Lower lobe of right lung (tissue), 2 donors: Measurements from ENCODE around the gene ABCC11. TPM values are rescaled to one million over a fixed set of nuclear protein-coding genes. Genes with fewer than 3 reads are reported as not detected.

Experiments used
- ATAC-seq, 2 donors: fragments of 200-7000 bp; cut with Tn5 transposase; one replicate each; pipeline ENCODE4 v1.9.1; 2020 to 2022; ENCODE audit warnings: mild to moderate bottlenecking in 2 of 2, moderate library complexity in 2 of 2
- DNase-seq: peaks from one replicate; pipeline ENCODE4 v3.0.0-alpha.2; 2020
- H3K27ac ChIP-seq: fragments of 200-600 bp; one replicate; pipeline ENCODE4 v1.8.0; 2022
- H3K27me3 ChIP-seq: fragments of 200-600 bp; one replicate; pipeline ENCODE4 v1.8.0; 2022; ENCODE audit warnings: low read depth
- H3K36me3 ChIP-seq: fragments of 200-600 bp; one replicate; pipeline ENCODE4 v1.8.0; 2022; ENCODE audit warnings: mild to moderate bottlenecking
- H3K4me1 ChIP-seq: fragments of 200-600 bp; one replicate; pipeline ENCODE4 v1.8.0; 2022
- H3K4me3 ChIP-seq: fragments of 200-600 bp; one replicate; pipeline ENCODE4 v1.8.0; 2022; ENCODE audit warnings: mild to moderate bottlenecking
- H3K9me3 ChIP-seq: fragments of 200-600 bp; one replicate; pipeline ENCODE4 v1.8.0; 2022
- CTCF ChIP-seq: fragments of 200-600 bp; IDR thresholded peaks from one replicate; pipeline ENCODE4 v1.8.0; 2022; ENCODE audit warnings: antibody characterized with exemption, mild to moderate bottlenecking
- intact Hi-C: fragments of 100-400 bp; cut with DNase I; formaldehyde crosslinking; loops from one replicate; pipeline ENCODE4 v1.11.0; 2022
- total RNA-seq: library from RNA; stranded (reverse); fragmentation: NEBNext Ultra II Directional; extraction: Animal tissue kit (Norgen Biotek cat#: 25700); gene quantifications from one replicate; pipeline ENCODE4 v1.2.1, GENCODE V29; 2021
- donor health status: DM: no; HTN: yes; CAD: no; lungs with severe emphysema.

The ABCC11 gene
- total RNA-seq, 1 donor from 2014 or later, result not detected

- no peak for ATAC-seq
- Histone ChIP-seq H3K36me3 (no peaks in the 10 kb centered on the region), H3K27me3 (no peaks in the 10 kb centered on the region), H3K4me3 (no peak overlapping the region), H3K9me3 (no peaks in the 10 kb centered on the region), H3K4me1 (peaks cover 6% of the 10 kb centered on the region), H3K27ac (no peak overlapping the region)
- TF ChIP-seq CTCF, result no peak
- intact Hi-C loops, result no loop called here
- no peak for DNase-seq
These were observed 110.6 kb downstream of the ABCC11 start for GRCh38 chr16:48136547-48137360.

- H3K27me3 ChIP-seq, result no peaks in the 10 kb centered on the region
- H3K4me1 ChIP-seq, result peaks cover 6% of the 10 kb centered on the region
- peak; percentile 75 for DNase-seq
- no peaks in the 10 kb centered on the region for H3K9me3 ChIP-seq
- H3K27ac ChIP-seq, result peak overlapping the region; percentile 31
- H3K4me3 ChIP-seq, result no peak overlapping the region
- ATAC-seq, result peak; percentile 75 to 84
- no peak for TF ChIP-seq CTCF
- intact Hi-C loops, result no loop called here
- H3K36me3 ChIP-seq, result no peaks in the 10 kb centered on the region
These were observed 113.7 kb downstream of the ABCC11 start for GRCh38 chr16:48133455-48134211.

GRCh38 chr16:48132696-48133095 lies 114.6 kb downstream of the ABCC11 start:
- Histone ChIP-seq H3K27ac (no peak overlapping the region), H3K9me3 (no peaks in the 10 kb centered on the region), H3K4me1 (peaks cover 6% of the 10 kb centered on the region), H3K36me3 (no peaks in the 10 kb centered on the region), H3K4me3 (no peak overlapping the region), H3K27me3 (no peaks in the 10 kb centered on the region)
- intact Hi-C loops, result no loop called here
- no peak for TF ChIP-seq CTCF
- DNase-seq, result no peak
- ATAC-seq, result no peak

- Histone ChIP-seq H3K27me3 (no peaks in the 10 kb centered on the region), H3K4me3 (no peak overlapping the region), H3K4me1 (peaks cover 9% of the 10 kb centered on the region), H3K27ac (no peak overlapping the region), H3K9me3 (no peaks in the 10 kb centered on the region), H3K36me3 (no peaks in the 10 kb centered on the region)
- intact Hi-C loops, result no loop called here
- TF ChIP-seq CTCF, result no peak
- ATAC-seq (no peak), DNase-seq (no peak)
These were observed 116.0 kb downstream of the ABCC11 start for GRCh38 chr16:48131201-48131935.

GRCh38 chr16:48129926-48130325 lies 117.4 kb downstream of the ABCC11 start:
- no peak for ATAC-seq
- Histone ChIP-seq H3K36me3 (no peaks in the 10 kb centered on the region), H3K4me3 (no peak overlapping the region), H3K9me3 (no peaks in the 10 kb centered on the region), H3K27me3 (no peaks in the 10 kb centered on the region), H3K4me1 (peaks cover 15% of the 10 kb centered on the region), H3K27ac (no peak overlapping the region)
- DNase-seq, result no peak
- TF ChIP-seq CTCF, result no peak
- intact Hi-C loops, result no loop called here
